Measurements from ENCODE around the gene ARL15. TPM values are rescaled to one million over a fixed set of nuclear protein-coding genes. Genes with fewer than 3 reads are reported as not detected.

ARL15 gene
- polyA plus RNA-seq, 1 donor, result 30.9 TPM

DNA sequence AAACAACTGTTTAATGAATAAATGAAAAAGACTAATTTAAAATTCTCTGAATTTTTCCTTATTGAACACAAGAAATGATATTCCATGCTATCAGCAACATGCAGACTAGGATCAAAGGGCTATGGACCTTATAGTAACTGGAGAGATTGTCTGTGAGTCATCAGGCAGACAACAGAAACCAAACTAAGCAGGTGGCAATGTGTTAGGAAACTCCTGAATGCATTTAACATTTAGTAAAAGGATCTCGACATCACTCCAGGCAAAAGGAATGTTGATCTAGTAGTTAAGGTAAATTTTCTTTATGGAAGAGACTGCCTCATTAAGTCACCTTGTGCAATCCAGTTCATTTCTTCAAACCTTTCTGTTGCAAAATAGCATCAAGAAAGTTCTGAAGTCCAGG, 58.4 kb downstream of the ARL15 start:
- DNase-seq, result no peak

DNA sequence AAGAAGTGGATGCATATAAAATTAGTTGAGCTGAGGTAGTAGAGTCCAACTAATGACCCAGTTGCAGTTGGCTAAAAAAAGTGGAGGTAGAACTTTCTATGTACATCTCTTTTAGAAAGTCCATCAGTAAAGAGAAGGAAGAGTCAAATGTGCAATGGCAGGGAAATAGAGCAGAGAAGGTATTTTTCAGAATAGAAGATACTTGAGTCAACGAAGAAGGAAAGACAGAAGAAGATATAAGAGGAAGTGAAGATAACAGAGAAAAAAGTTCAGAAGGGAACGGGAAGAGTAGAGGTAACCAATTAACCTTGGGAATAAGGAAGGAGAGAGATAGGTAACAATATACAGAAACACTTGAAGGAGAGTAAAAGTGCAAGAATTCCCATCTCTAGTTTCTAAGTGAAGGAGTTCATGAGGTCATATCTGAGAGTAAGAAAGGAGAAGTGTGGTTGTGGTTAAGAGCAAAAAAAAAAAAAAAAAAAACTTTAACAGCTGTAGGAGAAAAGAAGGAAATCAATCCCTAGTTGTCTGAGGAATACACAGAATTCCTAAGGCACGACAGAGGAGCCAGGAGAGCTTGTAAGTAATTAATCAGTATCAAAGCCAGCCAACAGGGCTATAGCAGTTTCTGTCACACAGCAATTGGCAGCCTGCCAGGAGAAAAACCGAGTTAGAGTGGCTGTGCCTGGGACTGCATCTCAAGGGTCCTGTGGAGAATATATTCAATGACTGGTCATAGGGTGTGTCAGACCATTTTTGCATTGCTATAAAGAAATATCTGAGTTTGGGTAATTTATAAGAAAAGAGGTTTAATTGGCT, 61.0 kb downstream of the ARL15 start:
- DNase-seq, result no peak

DNA sequence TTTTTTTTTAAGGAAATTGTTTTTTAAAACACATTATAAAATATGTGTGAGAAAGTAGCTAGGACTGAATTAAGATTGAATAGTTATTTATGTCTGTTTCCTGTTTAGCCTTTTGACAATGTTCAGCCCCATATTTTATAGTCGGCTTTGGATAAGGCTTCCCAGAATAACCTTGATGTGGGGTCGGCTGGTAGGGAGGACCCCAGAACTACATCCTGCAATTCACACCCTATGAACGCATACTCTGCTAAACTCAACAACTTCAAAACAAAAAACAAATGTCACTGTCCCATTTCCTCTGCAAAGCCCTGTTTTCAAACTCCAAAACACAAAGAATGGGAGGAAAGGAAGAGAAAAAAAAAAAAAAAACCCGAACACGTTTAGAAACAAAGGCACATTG, 63.1 kb downstream of the ARL15 start:
- DNase-seq, result no peak

DNA sequence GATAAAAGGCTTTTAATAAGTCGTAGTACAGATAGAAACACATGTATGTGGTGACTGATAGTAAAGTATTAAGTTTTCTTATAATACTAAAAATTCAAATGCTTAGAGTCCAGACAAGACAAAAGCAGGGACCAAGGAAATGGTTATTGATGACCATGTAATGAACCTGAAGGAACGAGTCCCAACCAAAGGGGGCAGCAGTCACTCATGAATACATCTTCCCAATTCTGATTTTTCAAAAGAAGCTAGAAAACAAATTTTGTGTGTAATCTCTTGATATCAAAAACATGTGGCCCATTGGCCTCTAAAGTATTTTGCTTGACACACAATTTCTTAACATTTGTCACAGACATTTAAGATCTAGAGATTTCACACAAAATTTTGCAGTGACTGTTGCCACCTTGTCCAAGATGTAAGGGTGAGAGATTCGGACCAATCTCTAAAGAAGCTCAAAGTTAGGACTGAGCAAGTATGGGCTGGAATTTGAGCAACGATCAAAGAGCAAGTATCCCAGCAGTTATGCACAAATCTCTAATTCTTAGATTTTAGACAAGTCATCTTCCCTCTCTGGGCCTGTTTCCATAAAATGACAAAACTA, 66.8 kb downstream of the ARL15 start:
- no peak for DNase-seq

DNA sequence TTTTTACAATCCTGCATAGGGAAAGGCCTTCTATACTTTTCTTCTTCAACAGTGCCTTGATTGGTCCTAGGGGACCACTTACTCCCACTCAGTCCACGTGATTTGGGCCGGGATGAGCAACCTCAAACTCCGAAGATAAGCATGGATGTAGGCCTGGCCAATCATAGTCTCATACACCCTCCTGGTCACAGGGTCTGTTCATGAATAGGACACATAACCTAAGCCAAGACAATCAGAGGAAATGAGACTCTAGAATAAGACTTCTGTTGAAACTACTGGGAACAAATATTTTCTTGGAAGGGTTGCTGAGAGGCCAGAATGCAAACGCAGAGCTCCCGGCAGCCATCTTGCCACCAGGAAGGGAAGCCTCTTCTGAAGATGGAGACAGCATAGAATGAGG, 68.1 kb downstream of the ARL15 start:
- no peak for DNase-seq

DNA sequence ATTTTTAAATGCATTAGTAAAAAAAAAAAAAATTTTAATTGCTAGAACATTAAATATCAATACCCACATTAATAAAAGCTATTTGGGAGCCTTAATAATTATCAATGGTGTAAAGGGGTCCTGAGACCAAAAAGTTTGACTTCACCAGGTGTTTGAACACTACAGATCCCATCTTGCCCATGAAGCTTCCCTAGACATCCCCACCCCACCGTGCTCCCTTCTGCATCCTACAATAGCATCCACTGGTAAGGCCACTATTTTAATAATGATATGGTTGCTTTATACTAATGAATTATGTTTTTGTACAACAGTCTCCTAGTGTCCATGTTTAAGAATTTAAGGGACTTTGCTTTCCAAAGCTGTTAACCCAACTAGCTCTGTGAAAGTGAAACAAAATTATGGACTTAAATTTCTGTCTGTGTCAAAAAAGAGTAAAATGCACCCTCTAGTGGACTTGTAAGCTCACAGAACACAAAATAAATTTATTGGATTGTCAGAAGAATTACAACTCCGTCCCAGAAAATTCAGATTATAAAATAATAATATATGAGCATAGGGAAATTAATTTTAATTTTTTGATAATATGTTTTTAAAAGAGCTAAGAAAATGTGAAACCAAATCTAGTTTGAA, 76.0 kb downstream of the ARL15 start:
- no peak for DNase-seq

DNA sequence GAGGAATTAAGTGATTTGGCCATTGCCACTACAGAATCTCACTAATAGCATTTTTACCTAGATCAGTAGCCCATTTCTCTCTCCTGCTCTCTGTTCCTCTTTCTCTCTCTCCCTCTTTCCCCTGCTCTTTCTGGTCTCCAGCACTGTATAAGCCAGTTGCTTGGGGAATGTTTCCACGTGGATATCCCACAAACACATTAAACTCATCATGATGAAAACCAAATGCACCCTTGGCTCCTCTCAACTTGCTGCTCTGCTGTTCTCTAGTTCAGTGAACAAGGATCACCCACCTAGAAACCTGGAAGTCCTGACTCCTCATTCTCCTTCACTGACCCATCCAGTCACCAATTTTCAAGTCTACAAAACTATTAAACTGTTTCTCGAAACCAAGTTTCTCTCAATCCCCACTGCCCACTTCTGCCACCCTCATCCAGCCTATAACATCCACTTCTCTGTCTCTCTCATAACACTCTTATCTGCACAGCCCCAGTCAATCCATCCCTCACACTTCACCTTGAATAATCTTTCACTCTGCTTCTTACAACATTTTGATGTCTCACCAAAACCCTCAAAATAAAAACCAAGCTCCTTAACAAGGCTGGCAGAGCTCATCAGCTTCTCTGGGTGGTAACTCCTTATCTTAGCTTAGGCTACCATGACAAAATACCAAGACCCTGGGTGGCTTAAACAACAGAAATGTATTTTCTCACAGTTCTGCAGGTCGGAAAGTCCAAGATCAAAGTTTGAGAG, 79.3 kb downstream of the ARL15 start:
- DNase-seq, result no peak

DNA sequence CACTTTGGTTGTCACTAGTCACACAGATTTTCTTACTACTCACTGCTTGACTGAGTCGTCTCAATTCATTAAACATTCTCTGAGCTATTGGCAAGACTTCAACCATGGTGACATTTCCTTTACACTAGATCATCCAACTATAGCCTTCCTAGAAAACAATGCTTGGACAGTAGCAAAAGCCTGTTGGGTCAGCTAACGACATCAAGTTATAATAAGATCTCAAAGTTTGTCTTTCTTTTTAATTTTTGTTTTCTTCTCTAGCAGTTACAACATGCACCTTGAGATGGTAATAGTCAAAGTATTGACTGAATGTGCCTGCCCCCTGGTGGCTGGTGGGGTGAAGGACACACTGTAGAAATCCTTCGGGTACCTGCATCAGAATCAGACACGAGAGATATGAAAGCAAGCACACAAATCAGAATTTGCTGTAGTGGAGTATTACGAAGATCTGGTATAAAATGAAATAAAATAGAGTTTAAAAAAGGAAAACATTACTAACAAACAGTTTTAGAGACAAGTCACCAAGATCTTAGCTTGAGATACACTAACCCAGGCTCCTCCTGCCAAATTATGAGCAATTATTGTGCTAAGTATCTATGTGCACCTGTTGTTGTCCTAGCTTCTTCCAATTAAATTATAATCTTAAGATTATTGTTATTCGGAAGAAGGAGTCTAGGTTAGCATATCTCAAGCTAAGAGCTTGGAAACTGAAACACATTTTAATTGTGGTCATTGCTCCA, 81.2 kb downstream of the ARL15 start:
- DNase-seq, result peak; percentile 59

DNA sequence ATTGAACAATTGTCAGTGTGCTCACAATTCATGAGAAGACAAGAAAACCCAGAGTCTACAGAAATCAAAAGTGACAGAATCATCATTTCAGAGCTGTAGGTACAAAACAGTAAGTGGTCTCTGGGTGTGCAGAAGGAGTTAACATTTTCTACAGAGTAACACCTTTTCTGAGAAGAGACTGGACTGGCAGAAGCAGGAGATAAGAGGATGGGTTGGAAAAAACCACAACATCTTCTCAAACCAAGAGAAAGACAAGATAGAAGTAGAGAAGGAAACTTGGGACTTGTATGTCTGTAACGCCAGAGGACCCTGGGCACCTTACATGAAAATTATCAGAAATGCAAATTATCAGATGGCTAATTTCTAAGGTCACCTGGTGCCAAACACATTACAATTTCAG, 82.6 kb downstream of the ARL15 start:
- DNase-seq, result no peak

DNA sequence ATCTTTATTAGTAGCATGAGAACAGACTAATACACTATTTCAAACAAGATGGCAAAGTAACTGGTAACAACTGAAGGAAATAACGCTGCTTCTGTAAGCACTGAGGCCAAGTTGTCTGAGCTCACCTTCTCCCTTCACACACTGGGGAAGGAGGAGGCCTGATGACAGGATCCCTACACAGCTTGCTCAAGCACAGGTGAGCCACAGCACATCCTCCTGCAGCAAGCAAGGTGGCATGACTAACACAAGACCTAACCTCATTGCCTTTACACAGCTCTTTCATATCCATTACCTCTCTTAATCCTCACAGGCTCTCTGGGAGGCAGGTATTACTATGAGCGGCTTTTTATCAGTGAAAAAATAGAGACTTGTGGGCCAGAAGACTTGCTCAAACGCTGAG, 83.3 kb downstream of the ARL15 start:
- no peak for DNase-seq

DNA sequence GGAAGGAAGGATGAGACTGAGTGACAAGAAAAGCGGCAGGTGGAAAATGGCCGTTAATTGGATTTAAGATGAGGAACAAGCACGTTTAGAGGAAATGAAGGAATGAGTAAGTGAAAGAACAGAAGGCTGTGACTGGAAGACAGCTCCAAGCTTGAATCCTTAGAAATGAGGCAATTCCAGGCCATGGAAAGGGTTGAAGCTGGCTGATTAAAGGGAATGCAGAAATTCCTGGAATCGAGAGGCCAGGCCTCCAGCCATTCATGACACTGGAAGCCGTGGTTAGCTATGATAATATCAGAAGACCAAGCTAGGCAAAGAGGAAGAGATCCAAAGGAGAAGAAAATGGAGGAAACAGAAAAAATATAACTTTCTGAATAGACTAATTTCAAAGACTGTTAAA, 84.2 kb downstream of the ARL15 start:
- no peak for DNase-seq

DNA sequence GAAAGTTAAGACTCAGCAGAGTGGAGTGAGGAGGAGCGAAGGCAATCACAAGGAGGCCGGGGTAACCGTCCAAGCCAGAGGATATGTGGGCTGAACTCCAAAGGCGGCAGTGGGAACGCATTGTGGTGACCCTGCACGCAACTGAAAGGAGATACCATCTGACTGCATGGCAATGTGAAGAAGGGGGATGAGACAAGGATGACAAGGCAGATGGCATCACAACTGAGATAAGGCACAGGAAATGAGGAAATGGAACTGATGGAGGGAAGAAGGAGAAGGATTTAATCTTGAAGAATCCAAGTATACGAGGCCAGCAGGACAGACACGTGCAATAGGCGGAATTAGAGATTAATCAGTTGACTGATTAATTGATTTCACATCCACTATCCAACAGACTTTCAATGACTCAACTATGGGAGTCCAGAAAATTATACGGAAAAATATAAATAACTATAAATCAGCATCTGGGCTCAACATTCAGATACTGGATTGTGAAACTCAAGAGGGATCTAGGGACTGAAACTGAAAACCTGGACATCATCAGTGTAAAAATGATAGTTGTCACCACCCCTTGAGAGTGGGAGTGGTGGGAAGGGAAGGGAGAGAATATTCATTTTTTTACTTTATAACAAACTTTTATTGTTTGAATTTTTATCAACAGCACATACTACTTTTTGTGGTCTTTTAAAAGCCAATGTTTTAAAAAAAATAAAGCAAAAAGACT, 86.1 kb downstream of the ARL15 start:
- DNase-seq, result no peak

DNA sequence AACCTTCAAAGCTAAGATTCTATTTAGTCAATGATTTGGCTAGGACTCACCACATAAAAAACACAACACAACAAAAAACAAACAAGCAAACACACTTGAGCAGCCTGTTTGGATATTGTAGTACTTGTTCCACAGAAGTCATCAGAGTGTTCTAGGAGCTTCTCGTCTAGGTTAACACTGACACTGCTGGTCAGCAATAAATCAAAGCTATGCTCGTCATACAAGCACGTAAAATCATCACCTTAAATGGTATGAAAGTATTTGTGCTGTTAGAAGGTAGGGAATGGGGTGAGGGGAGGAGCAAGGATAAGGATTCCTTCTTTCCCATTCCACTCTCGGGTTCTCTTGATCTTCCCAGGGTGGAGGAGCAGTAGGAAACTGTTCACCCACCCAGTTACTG, 88.0 kb downstream of the ARL15 start:
- DNase-seq, result no peak

DNA sequence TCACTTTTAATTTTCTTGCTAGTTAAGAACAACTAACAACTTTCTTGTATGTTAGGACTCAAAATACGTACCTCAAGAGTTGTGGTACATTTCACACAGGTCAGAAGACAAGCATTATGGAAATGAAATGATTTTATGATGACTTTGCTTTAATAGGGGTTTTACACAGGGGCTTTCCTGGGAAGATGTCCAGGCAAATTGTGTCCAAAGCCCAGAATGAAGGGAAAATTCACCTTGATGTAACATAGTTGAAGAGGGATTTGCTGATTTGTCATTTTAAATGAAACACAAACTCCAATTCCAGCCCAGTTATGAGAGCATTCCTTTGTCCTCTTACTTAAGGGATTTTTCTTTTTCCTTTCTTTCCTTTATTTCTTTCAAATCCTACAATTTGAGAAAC, 89.2 kb downstream of the ARL15 start:
- no peak for DNase-seq

DNA sequence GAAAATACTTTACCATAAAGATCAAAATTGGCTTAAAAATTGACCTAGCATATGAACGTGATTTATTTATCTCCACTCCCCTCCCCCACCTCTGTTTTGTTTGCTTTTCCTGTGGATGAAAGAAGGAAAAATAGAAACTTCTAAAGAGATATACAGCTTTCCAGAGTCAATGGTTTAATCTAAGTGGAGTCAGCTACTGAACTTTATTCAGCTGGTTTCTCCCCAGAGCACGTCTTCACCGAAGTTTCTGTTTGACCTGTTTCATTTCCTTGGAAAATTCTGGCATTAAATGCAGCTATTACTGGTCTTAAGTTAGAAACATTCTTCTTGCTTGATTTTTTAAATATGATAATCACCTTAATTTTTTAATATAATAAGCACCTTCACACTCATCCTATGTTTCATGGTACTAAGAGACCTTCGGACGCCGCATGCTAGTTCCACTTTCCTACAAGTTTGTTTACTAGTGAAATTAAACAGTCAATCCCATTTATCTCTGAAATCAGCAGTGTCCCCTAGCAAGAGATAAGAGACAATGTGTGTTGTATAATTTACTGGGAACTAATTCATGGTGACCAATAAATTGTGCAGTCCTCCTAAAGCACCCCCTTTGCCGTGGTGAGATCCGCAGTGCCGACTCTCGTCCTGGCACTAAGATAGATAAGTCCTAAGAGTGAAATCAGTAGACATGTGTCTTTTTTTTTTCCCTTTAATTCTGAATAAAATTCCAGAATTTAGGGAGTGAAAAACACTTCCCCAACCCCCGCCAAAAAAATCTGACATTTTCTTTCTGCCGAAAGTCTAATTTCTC, 89.9 kb downstream of the ARL15 start:
- no peak for DNase-seq

DNA sequence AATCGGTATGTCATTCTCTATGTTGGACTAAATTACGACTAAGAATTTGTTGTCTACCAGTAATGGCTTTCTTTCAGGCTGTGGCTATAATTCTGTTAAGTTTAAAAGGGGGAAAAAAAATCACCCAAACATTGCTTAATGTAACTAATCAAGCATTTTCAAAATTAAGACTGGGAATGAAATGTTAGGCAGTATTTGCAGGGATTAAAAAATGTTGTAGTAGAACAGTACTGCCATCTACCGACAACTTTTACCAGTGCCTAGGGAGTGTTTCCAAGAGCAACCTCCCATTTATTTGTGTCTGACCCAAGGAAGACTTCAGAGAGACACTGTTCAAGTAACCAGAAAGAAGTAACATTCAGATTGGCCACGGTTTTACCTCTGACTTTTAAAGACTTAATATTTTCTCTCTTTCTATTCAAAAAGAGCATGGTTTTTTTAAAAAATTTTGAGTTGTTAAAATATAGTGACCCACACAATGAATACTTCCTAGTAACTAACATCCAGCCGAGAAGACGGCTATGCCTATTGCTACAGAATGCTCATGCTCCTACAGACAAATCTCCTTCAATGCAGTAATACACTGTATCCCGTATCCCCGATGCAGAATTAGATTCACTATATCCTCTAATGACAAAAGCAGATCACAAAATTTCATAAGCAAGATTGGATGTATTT, 92.4 kb downstream of the ARL15 start:
- peak; percentile 84 for DNase-seq

DNA sequence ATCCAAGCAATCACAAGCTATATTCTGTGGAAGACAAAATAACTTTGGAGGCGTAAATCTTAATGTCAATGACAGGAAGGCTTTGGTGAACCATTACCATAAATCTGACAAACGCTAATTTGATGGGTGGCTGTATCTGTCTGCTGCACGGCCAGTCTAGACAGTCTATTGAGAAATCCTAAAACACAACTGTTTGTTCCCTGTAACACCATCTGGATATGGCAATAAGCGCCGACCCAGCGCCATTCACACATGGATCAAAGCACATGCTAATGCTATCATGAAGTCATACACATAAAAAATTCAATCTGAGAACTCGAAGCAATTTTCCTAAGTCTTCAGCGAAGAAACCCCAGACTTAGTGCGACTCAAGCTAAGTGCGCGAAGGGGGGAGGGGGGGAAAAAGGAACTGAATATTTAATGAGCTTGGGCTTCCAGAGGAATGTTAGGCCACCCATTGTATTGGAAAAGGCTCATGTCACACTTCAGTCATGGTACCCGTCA, 95.1 kb downstream of the ARL15 start:
- DNase-seq, result no peak

DNA sequence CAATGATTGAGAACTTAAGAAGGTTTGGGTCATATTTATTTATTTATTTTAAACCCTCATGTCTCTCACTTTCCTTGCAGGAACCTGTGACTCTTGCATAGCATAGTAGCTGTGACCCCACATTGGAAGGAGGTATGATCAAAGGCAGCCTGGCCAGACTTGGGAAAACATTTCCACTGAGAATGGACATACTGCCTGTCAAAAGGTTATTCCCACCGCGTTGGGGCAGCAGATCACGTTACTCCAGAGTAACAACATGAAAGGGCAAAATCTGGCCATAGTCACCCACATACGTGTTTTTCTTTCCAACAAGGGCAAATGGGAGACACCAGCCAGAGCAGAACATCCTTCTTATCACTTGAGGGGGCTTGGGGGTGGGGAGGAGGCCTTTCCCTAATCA, 95.7 kb downstream of the ARL15 start:
- DNase-seq, result no peak

DNA sequence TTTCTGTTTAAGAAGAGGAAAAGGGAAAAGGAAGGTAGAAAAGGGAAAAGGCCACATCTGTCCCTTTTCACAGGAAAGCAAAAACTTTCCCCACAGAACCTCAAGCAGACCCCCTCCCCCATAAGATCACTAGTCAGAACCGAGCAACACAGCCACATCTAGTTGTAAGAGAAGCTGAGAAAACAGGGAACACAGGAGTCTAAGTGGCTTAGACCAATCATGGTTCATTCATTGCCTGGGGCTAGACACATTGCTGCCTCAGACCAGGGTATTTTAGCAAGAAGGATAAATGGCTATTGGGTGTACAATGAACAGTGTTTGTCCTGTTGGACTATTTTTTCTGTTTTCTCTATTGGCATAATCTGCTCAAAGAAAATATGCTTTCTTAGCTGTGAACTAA, 98.0 kb downstream of the ARL15 start:
- DNase-seq, result no peak

DNA sequence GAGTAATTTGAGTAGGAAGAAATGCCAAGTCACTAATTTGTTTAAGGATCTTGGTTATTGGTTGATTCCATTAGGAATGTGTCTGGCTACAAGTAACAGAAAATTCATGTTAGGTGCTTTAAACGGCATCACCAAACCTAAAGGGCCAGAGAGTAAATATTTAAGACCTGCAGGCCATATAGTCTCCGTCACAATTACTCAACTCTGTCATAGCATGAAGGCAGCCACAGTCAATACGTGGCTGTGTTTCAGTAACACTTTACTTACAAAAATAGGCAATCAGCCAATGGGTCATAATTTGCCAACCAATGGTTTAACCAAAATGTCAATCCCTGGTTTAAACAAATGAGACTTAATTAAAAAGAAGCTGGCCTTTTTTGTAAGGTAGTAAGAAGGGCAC, 98.5 kb downstream of the ARL15 start:
- DNase-seq, result no peak

Measured in left kidney (tissue), 2 donors.